Activated T-cell treated with anti-CD3 and anti-CD28 coated beads, Interleukin-2, amount 50 U/mL, for 1 hour (primary cell): Measurements from ENCODE around the gene SLC41A3.
"Not testable (repeated sequence)": the region's sequence is repeated elsewhere in the genome, so short reads cannot be mapped to it uniquely, and the experiment has no call there.

Experiments
- DNase-seq: peaks from one replicate; pipeline ENCODE4 v3.0.0-alpha.2; 2020

SLC41A3 gene

GRCh38 chr3:126105691-126106187, 21.8 kb upstream of the SLC41A3 start:
- no peak for DNase-seq

GRCh38 chr3:126104742-126105605, 21.1 kb upstream of the SLC41A3 start:
- no peak for DNase-seq

- DNase-seq: no peak
Measured at GRCh38 chr3:126104028-126104635, 20.2 kb upstream of the SLC41A3 start.

- no peak for DNase-seq
Measured at GRCh38 chr3:126103121-126104027, 19.4 kb upstream of the SLC41A3 start.

GRCh38 chr3:126102530-126102951, 18.6 kb upstream of the SLC41A3 start:
- DNase-seq: no peak

GRCh38 chr3:126102011-126102410, 18.1 kb upstream of the SLC41A3 start:
- no peak for DNase-seq

- no peak for DNase-seq
Measured at GRCh38 chr3:126101521-126101982, 17.6 kb upstream of the SLC41A3 start.

- no peak for DNase-seq
Measured at GRCh38 chr3:126100634-126101301, 16.8 kb upstream of the SLC41A3 start.

- no peak for DNase-seq
Measured at GRCh38 chr3:126100269-126100633, 16.3 kb upstream of the SLC41A3 start.

- DNase-seq: no peak
Measured at GRCh38 chr3:126098391-126098858, 14.5 kb upstream of the SLC41A3 start.

GRCh38 chr3:126097801-126098200, 13.9 kb upstream of the SLC41A3 start:
- no peak for DNase-seq

GRCh38 chr3:126096274-126096673, 12.3 kb upstream of the SLC41A3 start:
- DNase-seq: not testable (repeated sequence)

GRCh38 chr3:126092128-126092527, 8.2 kb upstream of the SLC41A3 start:
- DNase-seq: not testable (repeated sequence)

- DNase-seq: no peak
Measured at GRCh38 chr3:126087552-126088175, 3.7 kb upstream of the SLC41A3 start.

GRCh38 chr3:126085841-126086240, 1.9 kb upstream of the SLC41A3 start:
- no peak for DNase-seq

- DNase-seq: no peak
Measured at GRCh38 chr3:126085276-126085675, 1.4 kb upstream of the SLC41A3 start.

- no peak for DNase-seq
Measured at GRCh38 chr3:126084768-126085180, 850 bp upstream of the SLC41A3 start.

- DNase-seq: no peak
Measured at GRCh38 chr3:126083511-126083912, 412 bp downstream of the SLC41A3 start.

GRCh38 chr3:126083138-126083445, 832 bp downstream of the SLC41A3 start:
- no peak for DNase-seq

GRCh38 chr3:126082362-126083137, 1.4 kb downstream of the SLC41A3 start:
- no peak for DNase-seq
